GM06990 (cell line): ENCODE data around the gene EEIG1.

Experiments used
- DNase-seq: peaks from one replicate; pipeline ENCODE4 v3.0.0-alpha.2; 2011; ENCODE audit not compliant: insufficient read length; ENCODE audit errors: extremely low read depth
- H3K27me3 ChIP-seq: replicated peaks from 2 replicates; pipeline ENCODE4 v1.6.0; 2011; ENCODE audit warnings: low read length; ENCODE audit not compliant: control insufficient read depth, insufficient read depth
- H3K36me3 ChIP-seq: 2 replicates; pipeline ENCODE4 v1.5.1; 2011; ENCODE audit warnings: low read length; ENCODE audit not compliant: control insufficient read depth, insufficient read depth
- H3K4me3 ChIP-seq: replicated peaks from 2 replicates; pipeline ENCODE4 v1.5.1; 2011; ENCODE audit warnings: low read depth, mild to moderate bottlenecking, control low read depth, low read length
- CTCF ChIP-seq: IDR thresholded peaks from 2 replicates; pipeline ENCODE4 v1.5.1; 2011; ENCODE audit warnings: low read length, control low read depth, mild to moderate bottlenecking, inconsistent platforms; ENCODE audit not compliant: insufficient read depth, poor library complexity, severe bottlenecking

EEIG1 gene

GRCh38 chr9:127934248-127934647 is 46.5 kb downstream of the EEIG1 start:
- Histone ChIP-seq H3K36me3 (peaks cover 1% of the 10 kb centered on the region; the same call in 1 of the 2 replicates), H3K4me3 (no peak overlapping the region), H3K27me3 (no peaks in the 10 kb centered on the region)
- DNase-seq: no peak
- TF ChIP-seq CTCF: no peak

GRCh38 chr9:127931092-127931881 is 49.5 kb downstream of the EEIG1 start:
- DNase-seq: no peak
- Histone ChIP-seq H3K36me3 (peaks cover 1% of the 10 kb centered on the region; the same call in 1 of the 2 replicates), H3K4me3 (peak overlapping the region; percentile 63), H3K27me3 (no peaks in the 10 kb centered on the region; the same call in 1 of the 2 replicates)
- TF ChIP-seq CTCF: no peak
